GM19193 (cell line): ENCODE data around the gene SRGAP3.

Source experiments
- POLR2A ChIP-seq: IDR thresholded peaks from 4 replicates; pipeline ENCODE4 v1.6.1; 2011; ENCODE audit not compliant: insufficient read depth, insufficient read length; ENCODE audit errors: extremely low read depth

SRGAP3 gene

GRCh38 chr3:8976540-8977182 is 272.8 kb downstream of the SRGAP3 start:
- no peak for TF ChIP-seq POLR2A

GRCh38 chr3:8975081-8976020 is 274.1 kb downstream of the SRGAP3 start:
- no peak for TF ChIP-seq POLR2A

GRCh38 chr3:8974458-8974857 is 275.0 kb downstream of the SRGAP3 start:
- no peak for TF ChIP-seq POLR2A

GRCh38 chr3:8972639-8973038 is 276.8 kb downstream of the SRGAP3 start:
- TF ChIP-seq POLR2A = no peak

GRCh38 chr3:8970971-8971589 is 278.4 kb downstream of the SRGAP3 start:
- no peak for TF ChIP-seq POLR2A

- TF ChIP-seq POLR2A = no peak
Measured at GRCh38 chr3:8969241-8969640, 280.2 kb downstream of the SRGAP3 start.

GRCh38 chr3:8968375-8968882 is 281.0 kb downstream of the SRGAP3 start:
- TF ChIP-seq POLR2A = no peak

- TF ChIP-seq POLR2A = no peak
Measured at GRCh38 chr3:8967553-8967952, 281.9 kb downstream of the SRGAP3 start.

- TF ChIP-seq POLR2A = no peak
Measured at GRCh38 chr3:8966820-8967348, 282.6 kb downstream of the SRGAP3 start.

- no peak for TF ChIP-seq POLR2A
Measured at GRCh38 chr3:8966150-8966819, 283.2 kb downstream of the SRGAP3 start.

- TF ChIP-seq POLR2A = no peak
Measured at GRCh38 chr3:8964436-8965370, 284.7 kb downstream of the SRGAP3 start.

- peak; percentile 66 for TF ChIP-seq POLR2A
Measured at GRCh38 chr3:8963137-8963853, 286.2 kb downstream of the SRGAP3 start, which contains the start of gene RAD18. Gene RAD18, minus strand, starts transcription at chr3:8963472. Its CDS starts 87 bp downstream, at chr3:8963385.
